Measurements from ENCODE around the gene ATOH1. TPM values are rescaled to one million over a fixed set of nuclear protein-coding genes. Genes with fewer than 3 reads are reported as not detected.

Gene ATOH1, protein sequence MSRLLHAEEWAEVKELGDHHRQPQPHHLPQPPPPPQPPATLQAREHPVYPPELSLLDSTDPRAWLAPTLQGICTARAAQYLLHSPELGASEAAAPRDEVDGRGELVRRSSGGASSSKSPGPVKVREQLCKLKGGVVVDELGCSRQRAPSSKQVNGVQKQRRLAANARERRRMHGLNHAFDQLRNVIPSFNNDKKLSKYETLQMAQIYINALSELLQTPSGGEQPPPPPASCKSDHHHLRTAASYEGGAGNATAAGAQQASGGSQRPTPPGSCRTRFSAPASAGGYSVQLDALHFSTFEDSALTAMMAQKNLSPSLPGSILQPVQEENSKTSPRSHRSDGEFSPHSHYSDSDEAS
- not detected for total RNA-seq

DNA sequence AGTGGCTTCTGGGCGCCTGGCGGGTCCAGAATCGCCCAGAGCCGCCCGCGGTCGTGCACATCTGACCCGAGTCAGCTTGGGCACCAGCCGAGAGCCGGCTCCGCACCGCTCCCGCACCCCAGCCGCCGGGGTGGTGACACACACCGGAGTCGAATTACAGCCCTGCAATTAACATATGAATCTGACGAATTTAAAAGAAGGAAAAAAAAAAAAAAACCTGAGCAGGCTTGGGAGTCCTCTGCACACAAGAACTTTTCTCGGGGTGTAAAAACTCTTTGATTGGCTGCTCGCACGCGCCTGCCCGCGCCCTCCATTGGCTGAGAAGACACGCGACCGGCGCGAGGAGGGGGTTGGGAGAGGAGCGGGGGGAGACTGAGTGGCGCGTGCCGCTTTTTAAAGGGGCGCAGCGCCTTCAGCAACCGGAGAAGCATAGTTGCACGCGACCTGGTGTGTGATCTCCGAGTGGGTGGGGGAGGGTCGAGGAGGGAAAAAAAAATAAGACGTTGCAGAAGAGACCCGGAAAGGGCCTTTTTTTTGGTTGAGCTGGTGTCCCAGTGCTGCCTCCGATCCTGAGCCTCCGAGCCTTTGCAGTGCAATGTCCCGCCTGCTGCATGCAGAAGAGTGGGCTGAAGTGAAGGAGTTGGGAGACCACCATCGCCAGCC lies at the start of gene ATOH1:
Gene ATOH1 (plus strand): TSS at position 422 of the 663 bp plus-strand sequence. CDS start 174 bp downstream, at position 596.
- Mint-ChIP-seq H3K27ac (peak within 1 kb of the TSS; percentile 31), H3K4me3 (peak within 1 kb of the TSS; percentile 4), H3K9me3 (peaks cover 3% of the 10 kb centered on the region), H3K27me3 (peaks cover 65% of the 10 kb centered on the region), H3K4me1 (peaks cover 3% of the 10 kb centered on the region), H3K36me3 (ENCODE audit: low read depth) (peaks cover 3% of the 10 kb centered on the region)
- POLR2A ChIA-PET, result no interaction called here
- no peak for DNase-seq
- CTCF ChIA-PET, result no interaction called here

DNA sequence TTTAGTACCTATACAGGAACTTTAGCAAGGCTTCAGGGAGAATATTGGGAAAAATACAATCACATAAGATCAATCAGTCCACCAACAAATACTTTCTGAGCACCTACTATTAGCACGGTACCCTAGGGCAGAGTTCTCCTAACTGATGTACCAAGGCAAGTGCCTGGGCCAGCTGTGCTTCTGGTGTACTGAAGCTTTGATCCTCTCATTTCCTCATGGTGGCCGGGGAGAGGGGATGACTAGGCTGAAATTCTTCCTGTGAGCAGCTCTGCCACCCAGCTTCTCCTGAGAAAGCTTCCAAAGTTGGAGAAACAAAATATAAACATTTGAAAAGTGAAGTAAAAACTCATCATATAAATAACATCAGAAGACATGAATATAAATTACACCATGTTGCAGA lies 49.3 kb upstream of the ATOH1 start:
- Mint-ChIP-seq H3K9me3 (no peaks in the 10 kb centered on the region), H3K27me3 (no peaks in the 10 kb centered on the region), H3K4me1 (no peaks in the 10 kb centered on the region), H3K4me3 (no peak overlapping the region), H3K36me3 (ENCODE audit: low read depth) (no peaks in the 10 kb centered on the region), H3K27ac (no peak overlapping the region)
- POLR2A ChIA-PET, result no interaction called here
- CTCF ChIA-PET, result no interaction called here
- DNase-seq, result no peak

DNA sequence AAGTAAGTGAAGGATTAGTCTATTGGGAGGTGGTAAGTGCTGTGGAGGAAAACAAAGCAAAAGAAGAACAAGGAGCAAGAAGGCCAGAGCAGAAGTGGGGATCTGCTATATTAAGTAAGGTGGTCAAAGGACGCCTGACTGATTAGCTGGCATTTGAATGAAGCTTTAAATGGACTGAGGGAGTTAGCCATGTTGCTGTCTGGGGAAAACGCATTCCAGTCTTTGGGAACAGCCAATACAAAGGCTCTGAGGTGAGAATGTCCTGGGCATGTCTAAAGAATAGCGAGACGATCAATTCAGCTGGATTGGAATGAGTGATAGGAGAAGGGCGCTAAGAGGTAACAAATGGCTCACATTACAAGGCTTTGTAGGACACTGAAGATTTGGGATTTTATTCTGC lies 48.5 kb upstream of the ATOH1 start:
- CTCF ChIA-PET, result no interaction called here
- H3K4me1 Mint-ChIP-seq, result no peaks in the 10 kb centered on the region
- no peak overlapping the region for H3K4me3 Mint-ChIP-seq
- no peak for DNase-seq
- no peak overlapping the region for H3K27ac Mint-ChIP-seq
- H3K27me3 Mint-ChIP-seq, result no peaks in the 10 kb centered on the region
- no peaks in the 10 kb centered on the region for H3K9me3 Mint-ChIP-seq
- no peaks in the 10 kb centered on the region for H3K36me3 Mint-ChIP-seq (ENCODE audit: low read depth)
- POLR2A ChIA-PET, result no interaction called here

DNA sequence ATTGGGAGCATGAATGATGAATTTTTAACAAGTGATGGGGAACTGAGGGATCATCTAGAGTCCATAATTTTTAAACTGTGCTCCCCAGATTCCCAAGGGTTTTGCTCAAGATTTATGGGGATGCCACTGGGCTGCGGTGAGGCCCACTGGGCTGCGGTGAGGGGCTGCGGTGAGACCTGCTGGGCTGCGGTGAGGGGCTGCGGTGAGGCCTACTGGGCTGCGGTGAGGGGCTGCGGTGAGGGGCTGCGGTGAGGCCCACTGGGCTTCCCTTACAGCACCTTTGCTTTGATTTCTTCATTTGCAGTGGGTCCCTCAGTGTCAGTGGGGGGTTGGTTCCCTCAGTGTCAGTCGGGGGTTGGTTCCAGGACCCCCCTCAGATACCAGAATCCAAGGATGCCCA lies 47.4 kb upstream of the ATOH1 start:
- Mint-ChIP-seq H3K9me3 (no peaks in the 10 kb centered on the region), H3K27me3 (no peaks in the 10 kb centered on the region), H3K4me3 (no peak overlapping the region), H3K4me1 (no peaks in the 10 kb centered on the region), H3K36me3 (ENCODE audit: low read depth) (no peaks in the 10 kb centered on the region), H3K27ac (no peak overlapping the region)
- DNase-seq, result no peak
- CTCF ChIA-PET, result no interaction called here
- POLR2A ChIA-PET, result no interaction called here

DNA sequence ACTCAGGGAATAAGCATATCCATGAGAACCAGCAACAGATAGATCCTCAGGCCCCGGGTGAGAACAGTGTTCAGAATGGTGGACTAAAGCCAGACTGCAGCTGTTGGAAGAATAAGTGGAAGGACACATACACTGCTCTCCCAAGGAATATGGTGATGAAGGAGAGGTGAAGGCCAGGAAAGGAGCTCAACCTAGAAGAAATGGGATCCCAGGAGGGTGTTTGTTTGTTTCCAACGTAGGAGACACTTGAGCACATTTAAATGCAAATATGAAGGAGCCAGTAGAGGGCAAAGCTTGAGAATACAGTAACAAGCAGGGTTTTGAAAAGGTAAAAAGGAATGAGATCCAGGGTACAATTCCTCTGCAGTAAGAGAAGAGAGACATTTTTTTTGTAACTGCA lies 42.4 kb upstream of the ATOH1 start:
- DNase-seq, result no peak
- no peak overlapping the region for H3K27ac Mint-ChIP-seq
- H3K4me1 Mint-ChIP-seq, result no peaks in the 10 kb centered on the region
- ChIA-PET POLR2A (no interaction called here), CTCF (no interaction called here)
- H3K9me3 Mint-ChIP-seq, result no peaks in the 10 kb centered on the region
- no peaks in the 10 kb centered on the region for H3K27me3 Mint-ChIP-seq
- H3K36me3 Mint-ChIP-seq (ENCODE audit: low read depth), result no peaks in the 10 kb centered on the region
- no peak overlapping the region for H3K4me3 Mint-ChIP-seq

DNA sequence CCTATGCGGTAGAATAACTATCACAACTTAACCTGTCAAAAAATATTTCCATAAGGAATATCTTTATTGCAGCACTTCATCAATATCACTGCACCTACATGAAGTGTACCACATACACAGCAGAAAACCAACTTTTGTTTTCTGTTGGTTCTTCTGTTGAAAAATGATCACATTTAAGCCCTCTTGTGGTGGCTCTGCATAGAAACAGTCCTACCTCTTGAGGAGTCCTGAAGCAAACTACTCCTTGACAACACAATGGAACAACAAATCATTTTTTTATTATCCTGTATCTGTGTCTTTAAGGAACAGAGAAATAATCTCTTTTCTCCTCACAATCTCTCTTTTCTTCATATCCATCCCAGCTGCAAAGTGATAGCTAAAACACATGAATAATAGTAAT lies 39.8 kb upstream of the ATOH1 start:
- POLR2A ChIA-PET, result no interaction called here
- H3K36me3 Mint-ChIP-seq (ENCODE audit: low read depth), result no peaks in the 10 kb centered on the region
- CTCF ChIA-PET, result interaction anchor here (0.6 kb wide), 1 partner anchor 11 kb away, joined by 3 read pairs; no protein-coding TSS in a partner anchor

DNA sequence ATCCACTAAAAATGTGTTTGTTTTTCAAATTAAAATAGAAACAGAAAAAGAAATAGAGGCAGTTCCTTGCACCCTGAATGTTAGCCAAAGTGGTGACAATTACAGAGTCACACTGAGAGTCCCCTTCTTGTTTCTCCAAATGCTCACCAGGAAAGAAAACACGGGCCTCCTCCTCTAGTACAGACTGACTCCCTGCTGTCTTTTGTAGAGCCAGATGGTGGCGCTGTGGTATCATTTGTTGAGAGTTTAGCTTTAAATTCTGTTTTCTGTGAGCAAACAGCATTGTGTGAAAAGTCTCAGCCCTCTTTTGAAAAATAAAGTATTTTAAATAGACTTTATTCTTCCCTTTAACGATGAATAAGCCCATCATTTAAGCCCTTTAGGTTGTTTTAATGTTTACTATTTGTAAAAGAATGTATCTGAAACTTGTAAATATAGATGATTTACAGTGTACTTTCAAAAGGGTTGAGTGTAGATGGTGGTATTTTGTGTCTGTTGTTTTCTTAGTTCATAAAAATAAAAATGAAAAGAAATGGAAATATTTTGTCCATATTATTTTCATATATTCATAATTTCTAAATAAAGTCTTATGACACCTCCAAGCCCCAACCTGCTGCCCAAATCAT lies 36.9 kb upstream of the ATOH1 start:
- Mint-ChIP-seq H3K27me3 (no peaks in the 10 kb centered on the region), H3K27ac (no peak overlapping the region), H3K36me3 (ENCODE audit: low read depth) (no peaks in the 10 kb centered on the region), H3K9me3 (no peaks in the 10 kb centered on the region), H3K4me1 (no peaks in the 10 kb centered on the region), H3K4me3 (no peak overlapping the region)
- DNase-seq, result peak; percentile 32
- POLR2A ChIA-PET, result interaction anchor here (0.6 kb wide), 1 partner anchor 612 kb away, joined by 3 read pairs; no protein-coding TSS in a partner anchor
- CTCF ChIA-PET, result no interaction called here

More for the DNA sequence above, 39.8 kb upstream of the ATOH1 start:
- no peaks in the 10 kb centered on the region for H3K9me3 Mint-ChIP-seq
- no peak overlapping the region for H3K4me3 Mint-ChIP-seq
- no peaks in the 10 kb centered on the region for H3K4me1 Mint-ChIP-seq
- no peaks in the 10 kb centered on the region for H3K27me3 Mint-ChIP-seq
- H3K27ac Mint-ChIP-seq, result no peak overlapping the region
- DNase-seq, result no peak

DNA sequence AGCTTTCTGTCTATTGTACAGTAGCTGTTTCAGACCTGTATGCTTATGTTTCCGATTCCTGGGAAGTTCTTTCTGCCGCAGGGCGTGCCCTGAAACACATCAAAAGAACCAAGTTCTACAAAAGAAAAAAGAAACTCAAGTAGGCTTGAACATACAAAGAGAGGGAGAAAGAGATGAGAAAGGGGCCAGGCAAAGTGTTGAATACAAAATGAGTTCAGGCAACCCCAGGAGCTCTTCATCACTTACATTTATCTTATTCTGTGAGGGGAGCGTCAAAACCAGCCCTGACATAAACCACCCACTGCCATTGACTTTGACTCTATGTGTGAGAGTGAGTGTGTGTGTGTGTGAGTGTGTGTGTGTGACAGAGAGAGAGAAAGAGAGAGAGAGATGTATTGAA lies 26.5 kb upstream of the ATOH1 start:
- DNase-seq, result no peak
- Mint-ChIP-seq H3K9me3 (no peaks in the 10 kb centered on the region), H3K27me3 (no peaks in the 10 kb centered on the region), H3K27ac (no peak overlapping the region), H3K4me1 (no peaks in the 10 kb centered on the region), H3K36me3 (ENCODE audit: low read depth) (no peaks in the 10 kb centered on the region), H3K4me3 (no peak overlapping the region)
- CTCF ChIA-PET, result no interaction called here
- POLR2A ChIA-PET, result no interaction called here

DNA sequence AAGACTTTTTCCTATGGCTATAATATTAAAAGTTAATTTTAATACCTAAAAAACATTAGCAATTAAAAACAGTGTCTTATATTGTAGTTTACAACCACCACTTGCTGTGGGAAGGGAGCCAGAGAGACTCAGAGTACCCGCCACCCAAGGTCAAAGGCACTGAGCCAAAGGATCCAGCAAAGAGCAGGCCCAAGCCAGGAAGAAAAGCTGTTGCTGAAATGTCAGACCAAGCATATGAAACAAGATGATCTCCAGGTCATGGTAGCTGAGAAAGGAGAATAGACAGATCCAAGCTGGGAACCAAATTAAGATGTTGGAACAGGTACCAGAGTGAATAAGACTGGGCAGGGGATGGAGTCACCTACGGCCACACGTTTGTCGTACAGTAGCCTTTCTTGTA lies 18.8 kb upstream of the ATOH1 start:
- POLR2A ChIA-PET, result no interaction called here
- Mint-ChIP-seq H3K4me3 (no peak overlapping the region), H3K9me3 (no peaks in the 10 kb centered on the region), H3K27me3 (no peaks in the 10 kb centered on the region), H3K27ac (no peak overlapping the region), H3K36me3 (ENCODE audit: low read depth) (no peaks in the 10 kb centered on the region), H3K4me1 (no peaks in the 10 kb centered on the region)
- CTCF ChIA-PET, result no interaction called here
- DNase-seq, result no peak

DNA sequence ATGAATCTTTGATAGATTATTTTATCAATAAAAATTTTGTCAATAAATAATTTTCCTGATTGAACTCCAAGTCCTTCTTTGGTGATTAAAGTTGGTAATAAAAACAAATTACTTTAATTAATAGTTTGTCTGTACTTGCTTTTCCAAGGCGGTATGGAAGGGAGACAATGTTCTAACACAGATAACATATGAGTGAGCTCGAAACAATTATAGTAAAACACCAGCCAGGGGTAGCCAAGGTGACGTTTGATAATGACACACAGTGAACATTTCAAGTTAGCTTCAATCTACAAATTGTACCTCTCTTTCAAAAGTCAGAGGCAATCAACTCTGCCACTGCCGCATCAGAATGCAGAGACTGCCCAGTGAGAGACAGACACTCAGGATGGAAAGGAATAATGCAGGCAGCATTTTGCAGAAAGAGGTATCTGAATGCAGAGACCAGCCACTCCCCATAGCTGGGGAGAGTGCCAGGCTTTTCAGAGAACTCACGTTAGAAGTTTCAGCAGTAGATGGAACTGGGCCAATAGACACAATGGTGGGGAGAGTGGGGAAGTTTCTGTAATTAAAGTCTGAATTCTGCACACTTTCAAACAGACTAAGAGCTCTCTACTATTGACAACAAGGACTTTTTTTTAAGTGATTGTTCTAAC lies 18.1 kb upstream of the ATOH1 start:
- no peak for DNase-seq
- H3K9me3 Mint-ChIP-seq, result no peaks in the 10 kb centered on the region
- no peak overlapping the region for H3K4me3 Mint-ChIP-seq
- no peaks in the 10 kb centered on the region for H3K27me3 Mint-ChIP-seq
- CTCF ChIA-PET, result no interaction called here
- H3K27ac Mint-ChIP-seq, result no peak overlapping the region
- no peaks in the 10 kb centered on the region for H3K4me1 Mint-ChIP-seq
- no peaks in the 10 kb centered on the region for H3K36me3 Mint-ChIP-seq (ENCODE audit: low read depth)
- POLR2A ChIA-PET, result no interaction called here

DNA sequence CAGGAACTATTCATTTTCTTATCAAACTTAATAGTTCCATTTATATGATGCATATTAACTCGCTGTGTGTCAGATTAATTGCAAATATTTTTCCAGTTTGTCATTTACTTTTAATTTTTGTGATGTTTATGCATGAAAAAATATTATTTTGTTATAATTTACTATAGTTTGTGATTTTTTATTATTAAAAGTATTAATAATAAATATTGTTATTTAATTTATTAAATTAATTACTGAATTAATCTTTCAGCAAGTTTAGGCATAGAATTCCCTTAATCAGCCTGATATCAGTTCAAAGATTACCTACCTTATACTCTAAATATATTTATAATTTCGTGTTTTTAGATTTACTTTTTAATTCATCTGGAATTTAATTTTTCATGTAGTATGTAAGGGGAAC lies 15.5 kb upstream of the ATOH1 start:
- ChIA-PET POLR2A (no interaction called here), CTCF (no interaction called here)
- Mint-ChIP-seq H3K27ac (no peak overlapping the region), H3K36me3 (ENCODE audit: low read depth) (no peaks in the 10 kb centered on the region), H3K4me1 (no peaks in the 10 kb centered on the region), H3K4me3 (no peak overlapping the region), H3K27me3 (no peaks in the 10 kb centered on the region), H3K9me3 (no peaks in the 10 kb centered on the region)
- DNase-seq, result no peak

DNA sequence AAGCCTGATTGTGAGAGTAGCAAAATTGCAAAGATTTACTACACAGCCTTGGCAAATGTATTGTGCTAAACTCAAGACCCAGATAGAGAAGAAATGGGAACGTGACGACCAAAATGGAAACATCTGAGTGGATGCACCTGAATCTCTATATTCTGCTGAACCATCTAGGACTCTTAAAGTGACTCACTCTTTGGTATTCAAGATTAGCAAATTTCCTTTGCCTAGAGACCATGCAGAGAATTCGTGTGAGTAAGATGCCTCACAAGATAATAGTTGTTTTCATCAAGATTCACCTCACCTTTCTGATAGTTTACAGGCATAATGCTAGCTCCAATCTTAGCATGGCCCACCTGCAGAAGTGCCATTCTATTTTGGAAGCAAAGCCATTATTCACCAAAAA lies 14.4 kb upstream of the ATOH1 start:
- H3K9me3 Mint-ChIP-seq, result no peaks in the 10 kb centered on the region
- ChIA-PET CTCF (no interaction called here), POLR2A (no interaction called here)
- H3K4me1 Mint-ChIP-seq, result no peaks in the 10 kb centered on the region
- DNase-seq, result no peak
- H3K27ac Mint-ChIP-seq, result no peak overlapping the region
- H3K36me3 Mint-ChIP-seq (ENCODE audit: low read depth), result no peaks in the 10 kb centered on the region
- H3K4me3 Mint-ChIP-seq, result no peak overlapping the region
- no peaks in the 10 kb centered on the region for H3K27me3 Mint-ChIP-seq

DNA sequence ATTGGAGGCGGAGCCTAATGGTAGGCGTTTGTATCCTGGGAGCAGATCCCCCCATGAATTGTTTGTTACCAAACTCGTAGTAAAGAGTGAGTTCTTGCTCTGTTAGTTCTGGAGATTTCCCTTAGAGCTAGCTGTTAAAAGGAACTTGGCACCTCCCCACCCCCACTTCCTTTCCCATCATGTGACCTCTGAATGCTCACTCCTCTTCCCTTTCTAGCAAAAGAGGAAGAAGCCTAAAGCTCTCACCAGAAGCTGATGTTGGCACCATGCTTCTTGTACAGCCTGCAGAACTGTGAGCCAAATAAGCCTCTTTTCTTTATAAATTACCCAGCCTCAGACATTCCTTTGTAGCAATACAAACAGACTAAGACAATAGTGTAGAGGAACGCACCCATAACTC lies 13.8 kb upstream of the ATOH1 start:
- H3K36me3 Mint-ChIP-seq (ENCODE audit: low read depth), result no peaks in the 10 kb centered on the region
- ChIA-PET CTCF (no interaction called here), POLR2A (no interaction called here)
- H3K27ac Mint-ChIP-seq, result no peak overlapping the region
- H3K27me3 Mint-ChIP-seq, result no peaks in the 10 kb centered on the region
- no peaks in the 10 kb centered on the region for H3K9me3 Mint-ChIP-seq
- no peak for DNase-seq
- no peak overlapping the region for H3K4me3 Mint-ChIP-seq
- H3K4me1 Mint-ChIP-seq, result no peaks in the 10 kb centered on the region
